GM23248 (cell line): Measurements from ENCODE around the gene DUSP15.

Experiments used
- EZH2 ChIP-seq: fragments of 200-600 bp; sonication (generic); IDR thresholded peaks from 2 replicates; pipeline ENCODE4 v1.6.1; 2018; ENCODE audit warnings: antibody characterized with exemption, mild to moderate bottlenecking; ENCODE audit not compliant: insufficient read depth, poor library complexity, severe bottlenecking
- EZH2phosphoT487 ChIP-seq: fragments of 200-600 bp; sonication (generic); IDR thresholded peaks from 2 replicates; pipeline ENCODE4 v1.6.1; 2018; ENCODE audit warnings: antibody characterized with exemption, moderate library complexity, mild to moderate bottlenecking, low read depth; ENCODE audit not compliant: insufficient read depth

DNA sequence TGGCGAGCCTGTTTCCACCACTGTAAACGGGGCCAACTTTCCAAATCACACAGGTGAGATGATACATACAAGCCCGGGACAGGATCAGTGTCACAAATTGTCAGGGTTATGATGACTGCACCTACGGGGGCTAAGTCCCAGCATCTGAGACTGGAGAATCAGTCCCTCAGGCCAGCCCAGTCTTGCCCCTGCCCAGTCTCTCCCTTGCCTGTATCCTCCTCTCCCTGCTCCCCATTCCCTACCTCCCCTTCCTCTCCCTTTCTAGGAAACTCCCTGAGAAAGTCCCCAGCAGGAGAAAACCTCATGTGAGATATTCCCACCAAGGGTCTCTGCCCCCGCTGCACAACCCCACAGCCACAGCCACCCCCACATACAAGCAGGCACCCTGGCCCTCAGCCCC lies 26.4 kb downstream of the DUSP15 start:
- no peak for TF ChIP-seq EZH2
- TF ChIP-seq EZH2phosphoT487, result no peak
